Measurements from ENCODE around the gene CUEDC1.

GRCh38 chr17:57892820-57893595 is 62.2 kb downstream of the CUEDC1 start:
- peak; percentile 85 for TF ChIP-seq EP300 (IDR thresholded peaks at IDR 0.05)
- no peak for TF ChIP-seq CTCF (IDR thresholded peaks at IDR 0.05)
- TF ChIP-seq POLR2A (IDR thresholded peaks at IDR 0.05; ENCODE audit: low read depth) = peak; percentile 30
